Measurements from ENCODE around the gene CADPS2. TPM values are rescaled to one million over a fixed set of nuclear protein-coding genes. Genes with fewer than 3 reads are reported as not detected.

Gene CADPS2
- total RNA-seq, 1 donor from 2014 or later: 3.1 TPM

DNA sequence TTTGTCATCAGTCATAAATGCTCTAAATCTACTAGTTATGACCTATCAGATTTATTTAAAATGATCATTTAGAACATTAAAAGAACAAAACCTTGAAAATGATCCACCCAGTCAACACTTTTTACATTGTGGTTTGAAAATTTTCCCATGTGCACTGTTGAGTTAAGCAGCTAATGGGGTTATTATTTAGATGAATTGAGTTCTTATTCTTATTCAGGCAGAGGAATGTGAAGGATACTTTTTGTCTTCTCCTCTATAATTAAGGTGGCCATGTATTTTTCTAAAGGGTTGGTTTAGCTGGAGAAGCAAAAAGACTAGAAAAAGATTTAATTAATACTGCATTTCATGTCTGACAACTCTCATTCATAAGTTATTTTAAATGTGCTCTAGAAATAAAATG lies 506.8 kb downstream of the CADPS2 start:
- peaks cover 19% of the 10 kb centered on the region for H3K4me1 Mint-ChIP-seq
- H3K9me3 Mint-ChIP-seq: no peaks in the 10 kb centered on the region
- H3K27ac Mint-ChIP-seq (ENCODE audit: unreplicated experiment): no peak overlapping the region
- DNase-seq (ENCODE audit: low read depth, low spot score): no peak
- TF ChIP-seq, protein P1, sequence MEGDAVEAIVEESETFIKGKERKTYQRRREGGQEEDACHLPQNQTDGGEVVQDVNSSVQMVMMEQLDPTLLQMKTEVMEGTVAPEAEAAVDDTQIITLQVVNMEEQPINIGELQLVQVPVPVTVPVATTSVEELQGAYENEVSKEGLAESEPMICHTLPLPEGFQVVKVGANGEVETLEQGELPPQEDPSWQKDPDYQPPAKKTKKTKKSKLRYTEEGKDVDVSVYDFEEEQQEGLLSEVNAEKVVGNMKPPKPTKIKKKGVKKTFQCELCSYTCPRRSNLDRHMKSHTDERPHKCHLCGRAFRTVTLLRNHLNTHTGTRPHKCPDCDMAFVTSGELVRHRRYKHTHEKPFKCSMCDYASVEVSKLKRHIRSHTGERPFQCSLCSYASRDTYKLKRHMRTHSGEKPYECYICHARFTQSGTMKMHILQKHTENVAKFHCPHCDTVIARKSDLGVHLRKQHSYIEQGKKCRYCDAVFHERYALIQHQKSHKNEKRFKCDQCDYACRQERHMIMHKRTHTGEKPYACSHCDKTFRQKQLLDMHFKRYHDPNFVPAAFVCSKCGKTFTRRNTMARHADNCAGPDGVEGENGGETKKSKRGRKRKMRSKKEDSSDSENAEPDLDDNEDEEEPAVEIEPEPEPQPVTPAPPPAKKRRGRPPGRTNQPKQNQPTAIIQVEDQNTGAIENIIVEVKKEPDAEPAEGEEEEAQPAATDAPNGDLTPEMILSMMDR (conservative IDR thresholded peaks at IDR 0.05): no peak
- H3K4me3 Mint-ChIP-seq: no peak overlapping the region
- H3K27me3 Mint-ChIP-seq (ENCODE audit: low read depth): no peaks in the 10 kb centered on the region
- H3K36me3 Mint-ChIP-seq (ENCODE audit: low read depth): no peaks in the 10 kb centered on the region

DNA sequence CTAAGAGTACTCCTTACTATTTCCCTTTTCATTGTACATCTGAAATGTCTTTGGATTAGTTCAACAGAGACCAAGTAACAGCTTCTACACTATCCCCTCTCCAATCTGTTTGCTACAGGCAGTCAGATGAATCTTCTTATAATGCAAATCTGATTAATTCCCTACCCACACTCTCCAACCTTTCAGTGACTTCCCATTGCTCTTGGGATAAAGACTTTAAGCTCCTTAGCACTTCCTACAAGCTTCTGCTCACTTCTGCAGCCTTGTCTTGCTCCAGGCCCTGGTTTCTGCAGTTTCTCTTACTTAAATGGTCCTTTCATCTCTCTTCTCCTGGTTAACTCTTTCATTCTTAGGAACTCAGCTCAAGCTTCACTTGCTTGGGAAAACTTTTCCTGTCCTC lies 516.5 kb downstream of the CADPS2 start:
- H3K27me3 Mint-ChIP-seq (ENCODE audit: low read depth): no peaks in the 10 kb centered on the region
- no peaks in the 10 kb centered on the region for H3K4me1 Mint-ChIP-seq
- no peak overlapping the region for H3K4me3 Mint-ChIP-seq
- H3K36me3 Mint-ChIP-seq (ENCODE audit: low read depth): no peaks in the 10 kb centered on the region
- H3K9me3 Mint-ChIP-seq: no peaks in the 10 kb centered on the region
- TF ChIP-seq, protein P1 (conservative IDR thresholded peaks at IDR 0.05): no peak
- DNase-seq (ENCODE audit: low read depth, low spot score): no peak
- no peak overlapping the region for H3K27ac Mint-ChIP-seq (ENCODE audit: unreplicated experiment)

DNA sequence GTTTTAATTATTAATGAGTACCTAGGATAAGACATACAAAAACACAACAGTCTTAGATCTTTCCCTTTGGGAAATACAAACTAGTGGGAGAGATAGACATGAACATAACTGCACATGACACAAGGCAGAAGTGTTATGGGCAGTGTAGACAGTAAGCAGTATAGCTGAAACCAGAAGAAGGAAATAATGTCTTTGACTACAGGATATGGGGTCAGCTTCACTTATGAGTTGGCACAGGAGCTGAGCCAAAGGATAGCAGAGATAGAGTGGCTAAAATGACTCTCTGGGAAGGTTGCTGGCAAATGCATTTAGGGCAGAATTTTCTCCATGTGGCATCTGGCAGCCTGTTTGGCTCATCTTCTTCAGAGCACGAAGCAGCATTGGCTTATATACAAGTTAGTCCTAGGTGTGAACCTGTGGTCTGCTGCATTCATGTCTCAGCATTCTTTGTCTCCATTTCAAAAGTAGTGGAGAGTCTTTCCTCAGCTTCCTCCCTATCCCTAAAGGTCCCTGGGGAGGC lies 521.4 kb downstream of the CADPS2 start:
- Mint-ChIP-seq H3K4me1 (no peaks in the 10 kb centered on the region), H3K27me3 (ENCODE audit: low read depth) (no peaks in the 10 kb centered on the region), H3K9me3 (no peaks in the 10 kb centered on the region), H3K36me3 (ENCODE audit: low read depth) (no peaks in the 10 kb centered on the region), H3K27ac (ENCODE audit: unreplicated experiment) (no peak overlapping the region), H3K4me3 (no peak overlapping the region)
- no peak for DNase-seq (ENCODE audit: low read depth, low spot score)
- TF ChIP-seq, protein P1 (conservative IDR thresholded peaks at IDR 0.05): no peak

DNA sequence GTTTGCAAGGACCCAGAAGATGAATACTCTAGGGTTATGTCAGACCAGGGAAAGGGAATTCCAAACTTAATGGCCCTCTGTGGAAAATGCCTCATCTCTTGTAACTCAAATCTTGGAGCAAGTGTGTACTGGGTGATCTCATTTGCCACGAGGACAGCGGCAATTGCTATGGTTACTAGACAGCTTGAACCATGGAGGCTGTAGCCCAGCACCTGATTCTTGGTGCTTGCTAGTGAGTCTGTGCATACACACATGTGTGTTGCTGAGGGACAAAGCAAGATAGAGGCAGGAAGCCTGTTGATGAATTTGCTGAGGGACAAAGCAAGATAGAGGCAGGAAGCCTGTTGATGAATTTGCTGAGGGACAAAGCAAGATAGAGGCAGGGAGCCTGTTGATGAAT lies 523.1 kb downstream of the CADPS2 start:
- Mint-ChIP-seq H3K36me3 (ENCODE audit: low read depth) (no peaks in the 10 kb centered on the region), H3K27me3 (ENCODE audit: low read depth) (no peaks in the 10 kb centered on the region), H3K27ac (ENCODE audit: unreplicated experiment) (no peak overlapping the region), H3K4me1 (no peaks in the 10 kb centered on the region), H3K9me3 (no peaks in the 10 kb centered on the region), H3K4me3 (no peak overlapping the region)
- TF ChIP-seq, protein P1 (conservative IDR thresholded peaks at IDR 0.05): no peak
- no peak for DNase-seq (ENCODE audit: low read depth, low spot score)

DNA sequence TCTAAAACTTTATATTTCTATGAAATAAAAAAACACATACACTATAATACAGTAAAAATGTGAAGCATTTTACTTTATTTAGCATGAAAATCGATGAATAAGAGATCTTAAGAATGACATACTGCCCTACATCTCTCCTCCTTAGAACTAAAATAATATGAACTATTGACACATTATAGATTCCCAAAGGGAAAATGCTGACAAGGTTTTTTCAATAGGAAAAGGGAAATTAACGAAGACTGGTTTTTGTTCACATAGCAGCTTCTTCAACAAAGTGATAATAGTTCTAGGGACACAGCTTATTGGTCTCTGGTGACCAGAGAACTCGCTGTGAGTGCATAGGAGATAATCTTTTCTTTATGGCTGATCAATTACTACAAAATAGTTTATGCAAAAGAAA lies 523.8 kb downstream of the CADPS2 start:
- no peak for DNase-seq (ENCODE audit: low read depth, low spot score)
- Mint-ChIP-seq H3K4me1 (no peaks in the 10 kb centered on the region), H3K27ac (ENCODE audit: unreplicated experiment) (no peak overlapping the region), H3K9me3 (no peaks in the 10 kb centered on the region), H3K36me3 (ENCODE audit: low read depth) (no peaks in the 10 kb centered on the region), H3K27me3 (ENCODE audit: low read depth) (no peaks in the 10 kb centered on the region), H3K4me3 (no peak overlapping the region)
- TF ChIP-seq, protein P1 (conservative IDR thresholded peaks at IDR 0.05): no peak

DNA sequence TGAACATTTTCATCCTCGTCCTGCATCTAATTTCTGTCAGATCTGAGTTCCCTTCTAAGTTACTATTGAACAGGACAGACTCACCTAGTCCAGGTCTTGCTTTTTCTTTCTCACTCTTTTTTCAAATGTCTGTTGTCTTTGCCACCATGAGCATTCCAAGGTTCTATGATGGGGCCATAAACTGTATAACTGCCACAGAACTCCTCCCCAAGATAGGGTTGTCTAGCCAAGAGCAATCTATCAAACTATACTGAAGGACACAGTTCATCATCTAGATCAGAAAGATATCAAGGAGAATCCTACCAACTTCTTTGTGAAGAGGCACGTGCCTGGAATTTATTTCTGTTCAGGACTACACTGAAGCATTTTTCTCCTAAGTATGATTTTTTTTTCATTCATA lies 531.6 kb downstream of the CADPS2 start:
- Mint-ChIP-seq H3K36me3 (ENCODE audit: low read depth) (no peaks in the 10 kb centered on the region), H3K4me1 (no peaks in the 10 kb centered on the region), H3K27ac (ENCODE audit: unreplicated experiment) (no peak overlapping the region), H3K9me3 (no peaks in the 10 kb centered on the region), H3K4me3 (no peak overlapping the region), H3K27me3 (ENCODE audit: low read depth) (peaks cover 7% of the 10 kb centered on the region)
- DNase-seq (ENCODE audit: low read depth, low spot score): no peak
- TF ChIP-seq, protein P1 (conservative IDR thresholded peaks at IDR 0.05): no peak
